ENCODE measurements around the gene UNC5CL.
A peak's percentile ranks its signal among the peaks of the same experiment; 100 is the strongest.

UNC5CL gene

DNA sequence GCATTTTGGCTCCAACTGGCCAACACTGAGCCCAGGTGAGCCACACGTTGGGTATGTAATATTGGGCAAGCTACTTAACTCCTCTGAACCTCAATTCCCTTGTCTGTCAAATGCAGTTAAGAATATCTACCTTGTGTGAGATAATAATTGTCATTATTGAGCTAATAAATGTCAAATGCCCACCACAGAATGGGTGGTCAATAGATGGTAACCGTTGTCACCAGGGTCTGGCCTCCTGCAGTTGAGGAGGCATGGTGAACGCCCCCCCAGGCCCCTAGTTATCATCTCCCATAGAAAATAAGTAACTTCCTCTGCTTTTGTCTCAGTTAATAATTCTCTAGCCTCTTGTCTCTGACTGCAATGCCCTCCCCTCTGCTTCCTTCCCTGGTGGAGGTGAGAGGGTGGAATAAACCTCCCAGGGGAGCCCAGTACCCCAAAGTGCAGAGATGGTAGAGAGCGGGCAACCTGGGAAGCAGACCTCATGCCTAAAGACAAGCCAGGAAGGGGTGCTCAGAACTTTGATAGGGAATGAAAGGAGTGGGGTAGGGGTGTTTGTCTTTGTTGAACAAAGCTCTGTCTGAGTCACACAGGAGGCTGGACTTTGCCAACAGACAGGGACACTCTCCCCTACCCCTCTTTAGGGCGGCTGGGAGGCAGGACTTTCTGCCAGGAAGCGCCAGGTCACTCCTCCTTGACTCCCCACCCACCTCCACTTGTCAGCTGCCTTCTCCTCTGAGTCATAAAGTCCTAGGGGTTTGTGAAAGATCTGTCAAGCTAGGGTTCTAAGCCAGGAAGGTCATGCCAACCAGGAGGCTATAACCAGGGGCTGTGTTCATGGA is 1.3 kb upstream of the UNC5CL start:
- WGBS (ENCODE audit: insufficient coverage, insufficient read length) = no CpG with 5 or more reads among the region's 6 CpGs
- Histone ChIP-seq H3K36me3 (ENCODE audit: control insufficient read depth, insufficient read depth, low read length) (no peaks in the 10 kb centered on the region), H3K4me3 (ENCODE audit: low read length) (no peak overlapping the region), H3K4me1 (ENCODE audit: control insufficient read depth, insufficient read depth, low read length) (peaks cover 5% of the 10 kb centered on the region), H3K27ac (ENCODE audit: low read length) (no peak overlapping the region), H3K9me3 (ENCODE audit: control insufficient read depth, insufficient read depth, low read length) (no peaks in the 10 kb centered on the region), H3K27me3 (ENCODE audit: control insufficient read depth, insufficient read depth, low read length) (no peaks in the 10 kb centered on the region)
- DNase-seq (ENCODE audit: low read depth, low spot score) = no peak

DNA sequence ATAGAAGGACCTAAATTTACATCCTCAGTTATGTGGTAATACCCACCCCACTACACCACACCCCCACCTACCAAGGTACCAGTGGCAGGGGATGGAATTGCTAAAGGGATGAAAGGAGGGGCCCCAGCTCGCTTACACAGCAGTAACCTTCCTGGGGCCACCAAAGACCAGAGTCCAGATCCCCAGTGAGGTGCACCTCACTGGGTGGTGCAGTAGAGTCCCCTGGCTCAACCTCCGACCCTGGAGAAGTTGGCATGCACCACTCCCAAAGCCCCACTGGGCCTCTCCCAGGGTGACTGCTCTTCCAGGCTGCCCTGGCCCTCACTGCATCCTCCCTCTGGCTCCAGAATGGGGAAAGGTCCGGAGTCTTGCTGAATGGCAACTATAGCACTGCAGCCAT is 816 bp downstream of the UNC5CL start:
- Histone ChIP-seq H3K9me3 (ENCODE audit: control insufficient read depth, insufficient read depth, low read length) (no peaks in the 10 kb centered on the region), H3K36me3 (ENCODE audit: control insufficient read depth, insufficient read depth, low read length) (no peaks in the 10 kb centered on the region), H3K27me3 (ENCODE audit: control insufficient read depth, insufficient read depth, low read length) (no peaks in the 10 kb centered on the region), H3K27ac (ENCODE audit: low read length) (no peak overlapping the region), H3K4me3 (ENCODE audit: low read length) (no peak overlapping the region), H3K4me1 (ENCODE audit: control insufficient read depth, insufficient read depth, low read length) (peaks cover 5% of the 10 kb centered on the region)
- no peak for DNase-seq (ENCODE audit: low read depth, low spot score)
- WGBS (ENCODE audit: insufficient coverage, insufficient read length) = no CpG with 5 or more reads among the region's 3 CpGs

DNA sequence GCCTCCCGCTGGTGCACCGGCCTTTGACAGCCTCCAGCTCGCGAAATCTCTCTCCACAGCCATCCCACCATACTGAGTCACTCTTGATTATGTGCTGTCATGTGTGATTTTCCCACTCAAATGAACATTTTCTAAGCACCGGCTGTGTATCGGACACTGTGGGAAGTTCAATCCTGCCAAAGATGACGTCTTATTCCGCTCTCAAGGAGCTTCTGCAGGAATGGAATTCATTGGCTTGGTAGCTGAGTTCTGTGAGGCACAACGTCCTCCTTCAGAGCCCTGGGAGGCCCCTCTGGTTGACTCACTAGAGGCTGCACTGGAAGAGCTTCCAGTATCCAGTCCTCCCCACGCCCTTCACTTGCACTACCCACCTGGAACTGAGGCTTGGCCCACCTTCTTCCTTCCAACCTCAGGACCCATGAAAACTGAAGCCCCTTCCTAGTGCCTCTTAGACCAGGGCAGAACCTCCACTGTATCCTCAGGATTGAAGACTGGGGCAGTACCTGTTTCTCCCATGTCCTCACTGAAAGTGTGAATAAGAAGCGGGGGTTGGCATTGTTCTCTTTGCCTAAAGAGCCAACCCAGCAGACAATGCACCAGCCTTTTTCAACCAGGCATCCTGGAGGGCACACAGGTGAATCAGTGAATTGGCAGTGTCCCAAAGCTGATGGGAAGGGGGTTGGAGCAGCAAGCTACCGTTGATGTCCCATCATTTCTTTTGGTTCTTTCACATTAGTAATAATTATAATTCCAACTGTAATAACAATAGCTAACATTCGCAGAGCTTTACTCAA is 1.7 kb downstream of the UNC5CL start:
- H3K27ac ChIP-seq (ENCODE audit: low read length) = no peak overlapping the region
- H3K4me3 ChIP-seq (ENCODE audit: low read length) = no peak overlapping the region
- no peaks in the 10 kb centered on the region for H3K36me3 ChIP-seq (ENCODE audit: control insufficient read depth, insufficient read depth, low read length)
- no peaks in the 10 kb centered on the region for H3K27me3 ChIP-seq (ENCODE audit: control insufficient read depth, insufficient read depth, low read length)
- no peaks in the 10 kb centered on the region for H3K9me3 ChIP-seq (ENCODE audit: control insufficient read depth, insufficient read depth, low read length)
- WGBS (ENCODE audit: insufficient coverage, insufficient read length) = no CpG with 5 or more reads among the region's 13 CpGs
- H3K4me1 ChIP-seq (ENCODE audit: control insufficient read depth, insufficient read depth, low read length) = peaks cover 5% of the 10 kb centered on the region
- DNase-seq (ENCODE audit: low read depth, low spot score) = no peak

DNA sequence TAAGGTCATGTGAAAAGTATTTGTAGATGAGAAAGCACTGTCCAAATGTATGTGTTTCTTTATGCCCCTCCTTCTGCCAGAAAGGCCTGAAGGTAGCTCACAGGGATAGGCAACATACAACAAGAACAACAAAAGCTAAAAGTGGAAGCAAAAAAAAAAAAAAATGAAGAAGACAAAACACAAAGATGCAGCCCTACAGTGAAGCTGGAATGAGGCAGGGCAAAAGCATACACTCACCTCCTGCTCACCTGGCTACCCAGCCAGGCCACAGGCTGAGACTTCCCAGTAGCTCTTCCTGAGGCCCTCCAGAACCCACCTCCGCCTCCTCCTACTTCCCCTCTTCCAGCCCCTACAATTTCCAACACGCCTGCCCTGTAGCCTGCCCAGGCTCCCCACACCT is 2.4 kb downstream of the UNC5CL start:
- H3K27ac ChIP-seq (ENCODE audit: low read length) = no peak overlapping the region

DNA sequence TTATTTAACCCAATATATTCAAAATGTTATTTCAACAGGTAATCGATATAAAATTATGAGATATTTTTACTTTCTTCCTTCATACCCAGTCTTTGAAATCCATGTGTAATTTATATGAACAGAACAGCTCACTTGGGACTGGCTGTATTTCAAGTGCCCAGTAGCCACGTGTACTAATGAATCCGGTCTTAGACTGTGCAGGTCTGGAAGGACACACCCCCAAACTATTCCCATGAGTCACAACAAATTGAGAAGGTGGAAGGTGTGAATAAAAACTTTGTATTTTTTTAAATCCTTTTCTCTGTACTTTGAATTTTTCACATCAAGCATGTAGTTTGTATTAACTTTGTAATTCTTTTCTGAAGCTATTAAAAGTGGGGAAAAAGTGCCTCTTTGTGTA is 2.8 kb downstream of the UNC5CL start:
- H3K27me3 ChIP-seq (ENCODE audit: control insufficient read depth, insufficient read depth, low read length) = no peaks in the 10 kb centered on the region
- H3K4me1 ChIP-seq (ENCODE audit: control insufficient read depth, insufficient read depth, low read length) = peaks cover 5% of the 10 kb centered on the region
- H3K9me3 ChIP-seq (ENCODE audit: control insufficient read depth, insufficient read depth, low read length) = no peaks in the 10 kb centered on the region
- no peak overlapping the region for H3K27ac ChIP-seq (ENCODE audit: low read length)
- no peaks in the 10 kb centered on the region for H3K36me3 ChIP-seq (ENCODE audit: control insufficient read depth, insufficient read depth, low read length)
- no peak for DNase-seq (ENCODE audit: low read depth, low spot score)
- no peak overlapping the region for H3K4me3 ChIP-seq (ENCODE audit: low read length)
- no CpG with 5 or more reads among the region's 3 CpGs for WGBS (ENCODE audit: insufficient coverage, insufficient read length)

More for the DNA sequence above, 2.4 kb downstream of the UNC5CL start:
- peaks cover 5% of the 10 kb centered on the region for H3K4me1 ChIP-seq (ENCODE audit: control insufficient read depth, insufficient read depth, low read length)
- no peak overlapping the region for H3K4me3 ChIP-seq (ENCODE audit: low read length)
- no peaks in the 10 kb centered on the region for H3K9me3 ChIP-seq (ENCODE audit: control insufficient read depth, insufficient read depth, low read length)
- no peak for DNase-seq (ENCODE audit: low read depth, low spot score)
- no peaks in the 10 kb centered on the region for H3K27me3 ChIP-seq (ENCODE audit: control insufficient read depth, insufficient read depth, low read length)
- WGBS (ENCODE audit: insufficient coverage, insufficient read length) = no CpG with 5 or more reads among the region's 2 CpGs
- no peaks in the 10 kb centered on the region for H3K36me3 ChIP-seq (ENCODE audit: control insufficient read depth, insufficient read depth, low read length)

DNA sequence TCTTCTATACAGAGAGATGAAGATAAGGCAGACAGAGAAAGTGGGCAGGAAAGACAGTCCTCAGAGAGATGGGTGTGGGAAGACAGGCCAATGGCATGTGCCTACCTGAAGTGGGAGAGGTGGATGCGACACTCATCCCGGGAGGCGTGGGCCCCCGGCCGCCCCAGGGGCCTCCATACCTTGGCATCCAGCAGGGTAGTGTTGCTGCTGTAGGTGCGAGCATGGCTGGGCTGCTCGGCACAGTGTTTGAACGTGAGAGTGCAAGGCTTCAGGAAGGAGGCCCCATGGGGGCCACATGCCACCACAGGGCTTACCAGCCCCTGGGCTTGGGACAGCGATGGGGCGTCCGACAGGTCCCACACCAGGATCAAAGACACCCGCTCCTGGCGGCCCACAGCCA is 5.2 kb downstream of the UNC5CL start:
- Histone ChIP-seq H3K4me1 (ENCODE audit: control insufficient read depth, insufficient read depth, low read length) (peaks cover 4% of the 10 kb centered on the region), H3K27ac (ENCODE audit: low read length) (no peak overlapping the region), H3K4me3 (ENCODE audit: low read length) (no peak overlapping the region), H3K27me3 (ENCODE audit: control insufficient read depth, insufficient read depth, low read length) (no peaks in the 10 kb centered on the region), H3K36me3 (ENCODE audit: control insufficient read depth, insufficient read depth, low read length) (no peaks in the 10 kb centered on the region), H3K9me3 (ENCODE audit: control insufficient read depth, insufficient read depth, low read length) (no peaks in the 10 kb centered on the region)
- DNase-seq (ENCODE audit: low read depth, low spot score) = no peak
- no CpG with 5 or more reads among the region's 13 CpGs for WGBS (ENCODE audit: insufficient coverage, insufficient read length)

DNA sequence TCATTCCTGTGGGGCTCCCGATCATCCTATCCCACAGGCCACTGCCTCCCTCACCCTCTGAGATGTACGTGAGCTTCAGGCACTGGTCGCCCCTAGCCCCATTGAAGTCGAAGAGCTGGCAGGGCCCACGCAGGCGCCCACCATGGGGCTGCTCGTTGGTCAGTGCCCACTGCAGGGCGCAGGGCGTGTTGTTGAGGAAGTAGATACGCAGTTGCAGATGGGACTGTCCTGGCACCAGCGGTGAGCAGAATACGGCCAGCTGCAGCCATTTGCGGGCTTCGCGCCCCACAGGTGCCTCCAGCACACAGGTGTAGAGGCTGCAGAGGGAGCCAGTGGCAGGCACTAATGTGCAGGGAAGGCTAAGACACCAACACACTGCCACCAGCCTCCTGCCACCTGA is 6.2 kb downstream of the UNC5CL start:
- peaks cover 3% of the 10 kb centered on the region; the same call in 1 of the 2 replicates for H3K4me1 ChIP-seq (ENCODE audit: control insufficient read depth, insufficient read depth, low read length)
- DNase-seq (ENCODE audit: low read depth, low spot score) = no peak
- no peaks in the 10 kb centered on the region for H3K27me3 ChIP-seq (ENCODE audit: control insufficient read depth, insufficient read depth, low read length)
- no CpG with 5 or more reads among the region's 15 CpGs for WGBS (ENCODE audit: insufficient coverage, insufficient read length)
- H3K9me3 ChIP-seq (ENCODE audit: control insufficient read depth, insufficient read depth, low read length) = no peaks in the 10 kb centered on the region
- no peak overlapping the region for H3K4me3 ChIP-seq (ENCODE audit: low read length)
- H3K27ac ChIP-seq (ENCODE audit: low read length) = no peak overlapping the region
- H3K36me3 ChIP-seq (ENCODE audit: control insufficient read depth, insufficient read depth, low read length) = no peaks in the 10 kb centered on the region

DNA sequence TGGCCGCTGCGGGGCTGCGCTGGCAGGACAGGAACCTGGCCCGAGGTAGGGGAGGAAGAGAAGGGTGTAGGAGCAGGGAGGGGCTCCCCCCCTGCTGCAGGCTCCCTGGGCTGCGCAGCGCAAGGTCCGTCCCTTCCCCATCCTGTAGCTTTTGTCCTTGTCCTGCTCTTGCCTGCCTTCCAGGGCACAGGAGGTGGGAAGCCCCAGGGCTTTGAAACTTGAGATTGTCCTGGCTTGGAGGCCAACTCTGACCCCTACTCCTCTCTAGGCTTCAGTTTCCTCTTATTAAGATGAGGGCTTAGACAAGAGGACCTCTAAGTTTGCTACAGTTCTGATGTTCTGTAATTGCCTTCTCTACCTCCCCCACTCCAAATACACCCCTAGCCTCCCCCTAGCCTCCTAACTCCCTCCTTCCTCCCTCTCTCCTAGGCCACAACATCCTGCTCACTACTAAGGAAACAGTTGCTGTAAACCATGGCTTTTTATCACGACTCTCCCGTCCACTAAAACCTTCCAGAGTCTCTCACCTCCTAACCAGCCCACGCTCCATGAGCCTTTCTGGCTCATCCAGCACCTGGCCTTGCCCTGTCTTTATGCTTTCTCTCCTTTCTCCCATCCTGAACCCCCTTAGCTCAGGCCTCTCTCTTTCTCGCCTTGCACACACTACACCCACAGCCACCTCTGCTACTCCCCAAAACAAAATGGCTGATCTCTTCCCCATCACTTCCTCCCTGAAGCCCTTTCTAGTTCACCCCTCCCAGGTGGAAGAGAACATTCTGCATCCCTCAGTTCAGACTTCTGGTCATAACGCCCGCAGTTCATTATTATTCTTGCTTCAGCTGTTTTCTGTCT is 10.2 kb downstream of the UNC5CL start:
- no peaks in the 10 kb centered on the region for H3K36me3 ChIP-seq (ENCODE audit: control insufficient read depth, insufficient read depth, low read length)
- DNase-seq (ENCODE audit: low read depth, low spot score) = no peak
- no peak overlapping the region for H3K27ac ChIP-seq (ENCODE audit: low read length)

DNA sequence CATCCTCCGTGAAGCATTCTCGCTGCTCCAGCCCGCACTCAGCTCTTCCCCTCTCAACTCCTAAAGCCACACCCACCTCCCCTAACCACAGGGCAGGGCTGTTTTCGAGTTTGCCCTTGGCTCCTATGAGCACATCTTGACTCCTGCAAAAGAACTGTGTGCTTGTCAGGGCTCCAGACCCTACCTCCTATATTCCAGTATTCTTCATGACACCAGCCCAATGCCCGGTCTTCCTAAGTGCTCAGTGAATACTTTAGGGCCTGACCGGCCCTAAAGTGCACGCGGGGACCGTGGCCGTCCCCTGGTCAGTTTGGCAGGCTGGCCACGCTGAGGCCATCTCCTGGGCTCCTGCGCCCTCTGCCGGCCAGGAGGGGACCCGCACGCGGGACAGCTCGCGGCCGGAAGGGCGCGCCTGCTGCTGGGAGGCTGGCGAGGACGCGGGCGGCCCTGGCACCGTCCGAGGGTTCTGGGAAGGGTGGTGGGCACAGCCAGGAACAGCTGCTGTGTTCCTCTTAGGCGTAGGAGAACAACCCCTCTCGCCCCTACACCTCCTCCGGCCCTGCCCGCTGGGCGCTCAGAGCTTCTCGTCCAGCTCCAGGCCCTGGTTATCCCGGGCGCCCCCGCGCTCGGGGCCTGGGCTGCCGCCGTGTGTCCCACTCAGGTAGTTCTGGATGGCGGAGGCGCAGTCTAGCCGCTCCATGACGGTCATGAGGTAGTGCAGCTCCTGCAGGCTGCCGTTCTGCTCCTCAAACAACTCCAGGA is 11.0 kb downstream of the UNC5CL start:
- WGBS (ENCODE audit: insufficient coverage, insufficient read length) = no CpG with 5 or more reads among the region's 45 CpGs
- Histone ChIP-seq H3K27me3 (ENCODE audit: control insufficient read depth, insufficient read depth, low read length) (no peaks in the 10 kb centered on the region), H3K9me3 (ENCODE audit: control insufficient read depth, insufficient read depth, low read length) (no peaks in the 10 kb centered on the region), H3K4me3 (ENCODE audit: low read length) (peak overlapping the region; percentile 36; the same call in 1 of the 2 replicates), H3K4me1 (ENCODE audit: control insufficient read depth, insufficient read depth, low read length) (peaks cover 3% of the 10 kb centered on the region), H3K27ac (ENCODE audit: low read length) (no peak overlapping the region), H3K36me3 (ENCODE audit: control insufficient read depth, insufficient read depth, low read length) (no peaks in the 10 kb centered on the region)
- DNase-seq (ENCODE audit: low read depth, low spot score) = peak; percentile 75

More for the DNA sequence above, 10.2 kb downstream of the UNC5CL start:
- no peaks in the 10 kb centered on the region for H3K27me3 ChIP-seq (ENCODE audit: control insufficient read depth, insufficient read depth, low read length)
- no CpG with 5 or more reads among the region's 13 CpGs for WGBS (ENCODE audit: insufficient coverage, insufficient read length)
- H3K4me3 ChIP-seq (ENCODE audit: low read length) = peak overlapping the region; percentile 36; the same call in 1 of the 2 replicates
- peaks cover 3% of the 10 kb centered on the region for H3K4me1 ChIP-seq (ENCODE audit: control insufficient read depth, insufficient read depth, low read length)
- H3K9me3 ChIP-seq (ENCODE audit: control insufficient read depth, insufficient read depth, low read length) = no peaks in the 10 kb centered on the region

Data from iPS DF 6.9 (cell line).